ENCODE measurements around the gene VWA8.
"Not testable (repeated sequence)": the region's sequence is repeated elsewhere in the genome, so short reads cannot be mapped to it uniquely, and the experiment has no call there.

VWA8 gene

DNA sequence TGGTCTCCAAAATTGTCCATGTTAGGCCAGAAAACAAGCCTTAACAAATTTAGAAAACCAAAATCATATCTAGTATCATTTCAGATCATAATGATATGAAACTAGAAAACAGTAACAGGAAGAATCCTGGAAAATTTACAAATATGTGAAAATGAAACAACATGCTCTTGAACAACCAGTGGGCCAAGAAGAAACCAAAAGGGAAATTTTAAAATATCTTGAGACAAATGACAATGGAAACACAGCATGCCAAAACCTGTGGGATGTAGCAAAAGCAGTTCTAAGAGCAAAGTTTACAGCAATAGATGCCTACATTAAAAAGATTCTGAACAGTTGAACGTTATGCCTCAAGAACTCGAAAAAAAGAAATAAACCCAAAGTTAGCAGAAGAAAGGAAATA lies 32.6 kb downstream of the VWA8 start:
- DNase-seq, result no peak
- intact Hi-C loops (cut with DNase I; ENCODE audit: low total_unique reads), result no loop called here
- H3K36me3 ChIP-seq, result peaks cover 0 to 24% (median 6%) of the 10 kb centered on the region in 3 donors
- H3K4me1 ChIP-seq, result no peaks in the 10 kb centered on the region
- H3K27ac ChIP-seq, result no peak overlapping the region
- no peaks in the 10 kb centered on the region for H3K27me3 ChIP-seq
- H3K4me3 ChIP-seq, result no peak overlapping the region
- peaks cover 0 to 26% (median 0%) of the 10 kb centered on the region in 3 donors for H3K9me3 ChIP-seq
- no peak for TF ChIP-seq CTCF (IDR thresholded peaks at IDR 0.05)

DNA sequence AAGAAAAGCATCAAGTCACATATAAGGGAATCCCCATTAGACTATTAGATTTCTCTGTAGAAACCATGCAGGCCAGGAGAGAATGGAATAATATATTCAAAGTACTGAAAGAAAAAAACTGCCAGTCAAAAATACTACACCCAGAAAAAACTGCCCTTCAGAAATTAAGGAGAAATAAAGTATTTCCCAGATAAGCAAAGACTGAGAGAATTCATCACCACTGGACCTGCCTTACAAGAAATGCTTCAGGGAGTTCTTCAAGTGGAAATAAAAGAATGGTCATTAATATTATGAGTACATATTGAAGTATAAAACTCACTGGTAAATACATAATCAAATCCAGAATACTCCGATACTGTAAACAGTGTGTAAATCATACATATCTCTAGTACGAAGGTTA lies 35.9 kb downstream of the VWA8 start:
- TF ChIP-seq CTCF (IDR thresholded peaks at IDR 0.05), result no peak
- H3K4me3 ChIP-seq, result no peak overlapping the region
- H3K36me3 ChIP-seq, result peaks cover 0 to 24% (median 6%) of the 10 kb centered on the region in 3 donors
- no peaks in the 10 kb centered on the region for H3K27me3 ChIP-seq
- H3K27ac ChIP-seq, result no peak overlapping the region
- DNase-seq, result no peak
- peaks cover 0 to 29% (median 0%) of the 10 kb centered on the region in 3 donors for H3K9me3 ChIP-seq
- H3K4me1 ChIP-seq, result no peaks in the 10 kb centered on the region
- intact Hi-C loops (cut with DNase I; ENCODE audit: low total_unique reads), result no loop called here

DNA sequence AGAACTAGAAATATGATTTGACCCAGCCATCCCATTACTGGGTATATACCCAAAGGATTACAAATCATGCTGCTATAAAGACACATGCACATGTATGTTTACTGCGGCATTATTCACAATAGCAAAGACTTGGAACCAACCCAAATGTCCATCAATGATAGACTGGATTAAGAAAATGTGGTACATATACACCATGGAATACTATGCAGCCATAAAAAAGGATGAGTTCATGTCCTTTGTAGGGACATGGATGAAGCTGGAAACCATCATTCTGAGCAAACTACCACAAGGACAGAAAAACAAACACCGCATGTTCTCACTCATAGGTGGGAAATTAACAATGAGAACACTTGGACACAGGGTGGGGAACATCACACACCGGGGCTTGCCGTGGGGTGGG lies 38.0 kb downstream of the VWA8 start:
- H3K4me3 ChIP-seq; H3K27ac ChIP-seq; H3K27me3 ChIP-seq; intact Hi-C loops (cut with DNase I; ENCODE audit: low total_unique reads); DNase-seq: not testable (repeated sequence)
- peaks cover 0 to 29% (median 0%) of the 10 kb centered on the region in 3 donors for H3K9me3 ChIP-seq
- peaks cover 0 to 12% (median 6%) of the 10 kb centered on the region in 4 donors for H3K4me1 ChIP-seq
- peaks cover 0 to 24% (median 6%) of the 10 kb centered on the region in 3 donors for H3K36me3 ChIP-seq

DNA sequence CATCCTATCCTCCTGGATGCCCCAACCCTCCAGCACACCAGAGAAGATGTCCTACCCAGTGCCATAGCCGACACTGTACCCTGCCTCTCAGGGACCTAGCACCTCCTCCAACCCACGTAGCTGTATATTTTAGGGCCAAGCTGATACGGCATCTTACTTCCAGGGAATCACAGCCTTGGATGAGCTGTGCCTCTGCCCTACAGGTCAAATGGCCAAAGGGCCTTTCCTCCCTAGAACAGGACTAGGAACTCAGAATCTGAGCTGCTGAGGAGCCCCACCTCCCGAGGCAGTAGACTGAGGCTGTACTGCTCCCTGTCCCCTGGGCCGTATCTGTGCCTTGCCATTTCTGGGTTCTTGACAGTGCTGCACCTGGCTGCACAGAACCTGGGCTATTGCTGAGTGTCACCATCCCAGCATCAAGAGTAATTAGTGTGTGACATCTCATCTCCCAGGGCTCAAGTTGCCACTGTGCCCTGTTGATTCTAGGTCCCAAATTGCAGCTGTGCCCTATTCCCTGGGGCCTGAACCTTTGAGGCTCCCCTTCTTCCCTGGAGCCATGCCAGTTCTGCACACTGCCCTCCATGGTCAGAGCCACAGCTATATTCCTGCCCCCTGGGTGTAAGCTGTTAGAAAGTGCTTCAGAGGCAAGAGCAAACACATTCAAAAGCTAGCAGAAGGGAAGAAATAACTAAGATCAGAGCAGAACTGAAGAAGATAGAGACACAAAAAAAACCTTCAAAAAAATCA lies 41.0 kb downstream of the VWA8 start:
- DNase-seq, result no peak
- Histone ChIP-seq H3K36me3 (peaks cover 0 to 6% (median 0%) of the 10 kb centered on the region in 3 donors), H3K4me3 (no peak overlapping the region), H3K27ac (no peak overlapping the region), H3K9me3 (peaks cover 0 to 15% (median 0%) of the 10 kb centered on the region in 3 donors), H3K4me1 (peaks cover 0 to 41% (median 15%) of the 10 kb centered on the region in 4 donors), H3K27me3 (no peaks in the 10 kb centered on the region)
- intact Hi-C loops (cut with DNase I; ENCODE audit: low total_unique reads), result no loop called here
- TF ChIP-seq CTCF (IDR thresholded peaks at IDR 0.05), result no peak

- TF ChIP-seq CTCF (IDR thresholded peaks at IDR 0.05), result no peak
- Histone ChIP-seq H3K27me3 (no peaks in the 10 kb centered on the region), H3K9me3 (peaks cover 0 to 11% (median 0%) of the 10 kb centered on the region in 3 donors), H3K36me3 (no peaks in the 10 kb centered on the region), H3K4me3 (no peak overlapping the region), H3K27ac (no peak overlapping the region), H3K4me1 (peaks cover 0 to 41% (median 16%) of the 10 kb centered on the region in 4 donors)
- DNase-seq, result no peak
- intact Hi-C loops (cut with DNase I; ENCODE audit: low total_unique reads), result no loop called here
Measured at GRCh38 chr13:41919031-41919740, 41.7 kb downstream of the VWA8 start.

GRCh38 chr13:41917641-41918040 lies 43.3 kb downstream of the VWA8 start:
- peaks cover 0 to 41% (median 16%) of the 10 kb centered on the region in 4 donors for H3K4me1 ChIP-seq
- H3K36me3 ChIP-seq, result no peaks in the 10 kb centered on the region
- no peak overlapping the region for H3K27ac ChIP-seq

More at GRCh38 chr13:41917641-41918040, 43.3 kb downstream of the VWA8 start:
- intact Hi-C loops (cut with DNase I; ENCODE audit: low total_unique reads), result no loop called here
- no peak for DNase-seq
- no peak for TF ChIP-seq CTCF (IDR thresholded peaks at IDR 0.05)
- H3K4me3 ChIP-seq, result no peak overlapping the region
- no peaks in the 10 kb centered on the region for H3K27me3 ChIP-seq
- H3K9me3 ChIP-seq, result no peaks in the 10 kb centered on the region

Data from tibial artery (tissue), 4 donors.